T-helper 17 cell (primary cell): Measurements from ENCODE around the gene RAD51B. TPM values are rescaled to one million over a fixed set of nuclear protein-coding genes. Genes with fewer than 3 reads are reported as not detected.
A peak's percentile ranks its signal among the peaks of the same experiment; 100 is the strongest.

Source experiments
- ATAC-seq: fragments of 150-1000 bp; cut with Tn5 transposase; 2 replicates; pipeline ENCODE4 v1.10.0; 2021; ENCODE audit warnings: mild to moderate bottlenecking, moderate library complexity
- DNase-seq, 3 donors: peaks; one replicate each; pipeline versions ENCODE4 v3.0.0 to v3.0.0-alpha.2; 2020 to 2021
- H3K9me3 ChIP-seq: one replicate; pipeline ENCODE4 v1.7.0; 2013; ENCODE audit warnings: low read length, mild to moderate bottlenecking; ENCODE audit not compliant: control insufficient read depth, poor library complexity, severe bottlenecking
- H3K27ac Mint-ChIP-seq: one replicate; pipeline ENCODE4 v1.8.0; 2022; ENCODE audit warnings: mild to moderate bottlenecking, moderate library complexity, mixed read lengths
- H3K27me3 Mint-ChIP-seq: one replicate; pipeline ENCODE4 v1.8.0; 2022; ENCODE audit warnings: mixed read lengths
- H3K36me3 Mint-ChIP-seq: one replicate; pipeline ENCODE4 v1.8.0; 2022; ENCODE audit warnings: low read depth, mixed read lengths
- H3K4me1 Mint-ChIP-seq: one replicate; pipeline ENCODE4 v1.8.0; 2022; ENCODE audit warnings: mild to moderate bottlenecking, mixed read lengths
- H3K4me3 Mint-ChIP-seq: one replicate; pipeline ENCODE4 v1.8.0; 2022; ENCODE audit warnings: mild to moderate bottlenecking, moderate library complexity, mixed read lengths
- total RNA-seq, 4 donors: library from RNA in 2 of 4; stranded (reverse) in 2 of 4; gene quantifications; one replicate each; pipeline ENCODE4 v1.2.3 and lab custom pipeline; 2022 to 2026

The RAD51B gene
- total RNA-seq, 2 donors from 2014 or later, result 17.0 to 20.7 TPM

GRCh38 chr14:68527329-68527851 lies 707.8 kb downstream of the RAD51B start:
- no peaks in the 10 kb centered on the region for H3K9me3 ChIP-seq
- H3K4me3 Mint-ChIP-seq, result no peak overlapping the region
- DNase-seq (no peak), ATAC-seq (no peak)
- H3K27ac Mint-ChIP-seq, result no peak overlapping the region
- H3K27me3 Mint-ChIP-seq, result no peaks in the 10 kb centered on the region
- H3K36me3 Mint-ChIP-seq, result no peaks in the 10 kb centered on the region
- H3K4me1 Mint-ChIP-seq, result peaks cover 1% of the 10 kb centered on the region

GRCh38 chr14:68528040-68528687 lies 708.6 kb downstream of the RAD51B start:
- DNase-seq (no peak), ATAC-seq (no peak)
- Mint-ChIP-seq H3K27me3 (no peaks in the 10 kb centered on the region), H3K4me3 (no peak overlapping the region), H3K4me1 (peaks cover 1% of the 10 kb centered on the region), H3K36me3 (no peaks in the 10 kb centered on the region), H3K27ac (no peak overlapping the region)
- no peaks in the 10 kb centered on the region for H3K9me3 ChIP-seq

GRCh38 chr14:68530443-68530842 lies 710.9 kb downstream of the RAD51B start:
- H3K9me3 ChIP-seq, result no peaks in the 10 kb centered on the region
- Mint-ChIP-seq H3K4me3 (no peak overlapping the region), H3K4me1 (peaks cover 2% of the 10 kb centered on the region), H3K36me3 (peaks cover 3% of the 10 kb centered on the region), H3K27ac (no peak overlapping the region), H3K27me3 (no peaks in the 10 kb centered on the region)
- ATAC-seq, result no peak
- no peak for DNase-seq

GRCh38 chr14:68532496-68532895 lies 712.9 kb downstream of the RAD51B start:
- no peaks in the 10 kb centered on the region for H3K27me3 Mint-ChIP-seq
- no peak overlapping the region for H3K4me3 Mint-ChIP-seq
- DNase-seq, result no peak
- peaks cover 3% of the 10 kb centered on the region for H3K36me3 Mint-ChIP-seq
- H3K4me1 Mint-ChIP-seq, result peaks cover 2% of the 10 kb centered on the region
- no peak for ATAC-seq
- no peaks in the 10 kb centered on the region for H3K9me3 ChIP-seq
- H3K27ac Mint-ChIP-seq, result no peak overlapping the region

DNA sequence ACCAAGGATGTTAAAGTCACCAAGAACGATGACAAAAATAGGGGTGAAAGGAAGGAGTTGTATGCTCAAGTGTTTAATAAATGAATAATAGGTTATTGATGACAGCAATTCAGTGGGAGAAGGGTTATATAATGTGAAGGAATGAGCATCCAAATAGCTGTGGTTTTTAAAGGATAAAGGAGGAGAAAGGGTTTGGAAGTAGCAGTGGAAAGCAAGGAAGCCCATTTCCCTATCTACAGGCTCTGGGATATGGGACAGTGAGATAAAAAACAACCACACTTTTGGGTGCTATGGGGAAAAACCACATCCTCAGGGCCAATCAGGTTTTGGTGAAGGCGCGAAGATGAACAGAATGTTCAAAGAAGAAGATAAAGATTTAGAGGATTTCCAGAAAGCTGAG lies 714.7 kb downstream of the RAD51B start:
- Mint-ChIP-seq H3K4me1 (peaks cover 2% of the 10 kb centered on the region), H3K27me3 (no peaks in the 10 kb centered on the region), H3K36me3 (peaks cover 3% of the 10 kb centered on the region), H3K4me3 (no peak overlapping the region), H3K27ac (no peak overlapping the region)
- DNase-seq, result no peak
- no peak for ATAC-seq
- H3K9me3 ChIP-seq, result no peaks in the 10 kb centered on the region

GRCh38 chr14:68535404-68536017 lies 715.9 kb downstream of the RAD51B start:
- Mint-ChIP-seq H3K4me3 (no peak overlapping the region), H3K4me1 (peaks cover 2% of the 10 kb centered on the region), H3K36me3 (peaks cover 3% of the 10 kb centered on the region), H3K27me3 (no peaks in the 10 kb centered on the region), H3K27ac (peak overlapping the region; percentile 10)
- ATAC-seq, result no peak
- H3K9me3 ChIP-seq, result no peaks in the 10 kb centered on the region
- DNase-seq, result no peak

GRCh38 chr14:68536018-68536410 lies 716.4 kb downstream of the RAD51B start:
- no peaks in the 10 kb centered on the region for H3K27me3 Mint-ChIP-seq
- peaks cover 2% of the 10 kb centered on the region for H3K4me1 Mint-ChIP-seq
- H3K4me3 Mint-ChIP-seq, result no peak overlapping the region
- no peak overlapping the region for H3K27ac Mint-ChIP-seq
- no peak for DNase-seq
- peaks cover 3% of the 10 kb centered on the region for H3K36me3 Mint-ChIP-seq
- H3K9me3 ChIP-seq, result no peaks in the 10 kb centered on the region
- ATAC-seq, result no peak

DNA sequence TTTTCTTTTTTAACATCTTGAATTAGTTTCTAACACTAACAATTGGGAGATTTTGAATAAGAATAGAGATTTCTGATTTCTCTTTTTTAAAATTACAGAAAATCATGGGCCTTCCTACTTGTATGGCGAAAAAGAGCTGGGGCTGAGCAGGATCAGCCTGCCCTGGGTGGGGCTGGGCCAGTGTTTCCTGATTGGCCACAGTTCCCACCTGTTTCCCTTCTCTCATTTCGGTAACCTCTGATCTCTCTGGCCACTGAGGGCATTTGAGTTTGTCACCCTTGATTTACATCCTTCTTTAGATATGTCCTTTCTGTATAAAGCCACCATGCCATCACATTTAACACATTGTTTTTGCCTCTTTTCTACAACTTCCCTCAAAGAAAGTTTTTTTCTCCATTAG lies 719.1 kb downstream of the RAD51B start:
- H3K4me3 Mint-ChIP-seq, result no peak overlapping the region
- H3K9me3 ChIP-seq, result no peaks in the 10 kb centered on the region
- no peak for ATAC-seq
- DNase-seq, result no peak
- H3K36me3 Mint-ChIP-seq, result peaks cover 3% of the 10 kb centered on the region
- no peak overlapping the region for H3K27ac Mint-ChIP-seq
- no peaks in the 10 kb centered on the region for H3K4me1 Mint-ChIP-seq
- no peaks in the 10 kb centered on the region for H3K27me3 Mint-ChIP-seq

DNA sequence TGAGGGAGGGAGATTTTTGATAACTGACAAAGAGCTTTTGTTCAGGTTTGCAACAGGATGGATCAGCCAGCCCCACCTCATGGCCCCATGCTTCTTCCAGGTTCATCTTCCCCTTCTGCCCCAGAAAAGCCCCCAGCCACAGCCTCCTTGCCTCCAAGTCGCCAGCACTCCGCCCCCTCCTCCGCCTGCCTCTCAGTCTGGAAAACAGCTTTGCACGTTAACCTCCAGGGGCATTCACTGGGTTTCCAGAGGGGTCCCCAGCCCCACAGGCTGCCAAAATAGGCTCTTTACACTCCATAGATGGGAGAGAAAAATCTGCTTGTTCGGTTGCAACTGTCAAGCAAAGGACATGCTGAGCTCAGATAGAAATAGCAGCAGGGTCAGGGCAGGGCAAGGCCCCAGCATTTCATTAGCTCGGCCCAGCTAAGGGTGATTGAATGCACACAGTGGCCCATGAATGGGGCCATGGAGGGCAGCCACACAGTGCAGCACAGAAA lies 719.7 kb downstream of the RAD51B start:
- H3K27me3 Mint-ChIP-seq, result no peaks in the 10 kb centered on the region
- H3K36me3 Mint-ChIP-seq, result no peaks in the 10 kb centered on the region

GRCh38 chr14:68539789-68540188 lies 720.2 kb downstream of the RAD51B start:
- Mint-ChIP-seq H3K4me3 (no peak overlapping the region), H3K27me3 (no peaks in the 10 kb centered on the region), H3K36me3 (no peaks in the 10 kb centered on the region), H3K27ac (no peak overlapping the region), H3K4me1 (no peaks in the 10 kb centered on the region)
- H3K9me3 ChIP-seq, result no peaks in the 10 kb centered on the region
- no peak for ATAC-seq
- DNase-seq, result no peak

More for the DNA sequence above, 719.7 kb downstream of the RAD51B start:
- H3K9me3 ChIP-seq, result no peaks in the 10 kb centered on the region
- no peak overlapping the region for H3K4me3 Mint-ChIP-seq
- ATAC-seq (no peak), DNase-seq (no peak)
- no peak overlapping the region for H3K27ac Mint-ChIP-seq
- no peaks in the 10 kb centered on the region for H3K4me1 Mint-ChIP-seq

DNA sequence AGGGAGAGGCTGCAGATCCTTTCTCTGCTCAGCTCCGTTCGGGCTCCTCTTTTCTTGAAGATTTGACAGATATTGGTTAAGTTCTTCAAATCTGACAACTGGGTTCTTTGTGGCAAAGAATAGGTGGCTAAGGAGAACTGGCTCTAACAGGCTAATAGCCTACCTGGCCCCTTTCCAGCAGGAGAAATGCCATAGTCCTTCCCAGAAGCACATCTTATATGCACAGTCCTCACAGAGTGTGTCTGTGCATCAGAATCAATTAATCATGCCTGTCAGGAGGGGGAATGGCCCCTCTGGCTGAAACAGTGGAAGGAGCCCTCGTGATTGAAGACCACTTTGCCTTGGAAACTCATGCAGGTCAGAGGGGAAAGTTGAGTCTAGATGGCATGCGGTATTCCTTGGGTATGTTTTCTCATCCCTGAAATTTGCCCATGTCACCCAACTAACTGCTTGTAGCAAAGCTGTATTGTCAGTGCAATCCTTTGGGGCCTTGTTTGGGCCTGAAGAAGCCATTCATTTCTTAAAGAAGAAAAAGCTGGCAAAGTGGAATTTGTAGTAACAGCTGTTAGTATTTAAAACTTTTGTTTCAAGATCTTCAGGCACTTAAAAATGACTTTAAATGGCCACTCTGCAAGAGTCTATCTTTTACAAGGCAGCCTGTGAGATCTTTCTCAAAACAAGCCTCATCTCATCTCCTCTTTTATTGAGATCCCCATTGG lies 721.8 kb downstream of the RAD51B start:
- Mint-ChIP-seq H3K4me3 (no peak overlapping the region), H3K27me3 (no peaks in the 10 kb centered on the region), H3K36me3 (no peaks in the 10 kb centered on the region), H3K27ac (no peak overlapping the region), H3K4me1 (peaks cover 3% of the 10 kb centered on the region)
- DNase-seq (no peak), ATAC-seq (no peak)
- no peaks in the 10 kb centered on the region for H3K9me3 ChIP-seq

DNA sequence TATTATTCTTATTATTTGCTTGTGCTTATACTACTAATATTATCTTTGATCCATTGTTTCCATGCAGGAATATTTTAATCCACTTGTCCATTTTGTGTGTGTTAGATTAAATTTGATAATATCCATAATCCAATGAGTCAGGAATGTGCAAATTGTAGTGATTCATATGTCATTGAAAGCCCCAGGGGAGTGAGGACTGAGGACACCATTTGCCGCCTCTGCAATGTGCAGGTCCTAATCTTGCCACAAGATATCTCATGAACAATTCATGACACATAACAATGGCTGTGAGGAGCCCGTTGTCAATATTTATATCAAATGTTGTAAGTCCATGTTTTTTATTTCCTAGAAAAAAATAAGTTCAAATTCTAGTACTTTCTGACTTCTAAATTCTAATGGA lies 722.8 kb downstream of the RAD51B start:
- no peaks in the 10 kb centered on the region for H3K27me3 Mint-ChIP-seq
- H3K4me1 Mint-ChIP-seq, result peaks cover 3% of the 10 kb centered on the region
- H3K4me3 Mint-ChIP-seq, result no peak overlapping the region
- H3K36me3 Mint-ChIP-seq, result no peaks in the 10 kb centered on the region
- no peak overlapping the region for H3K27ac Mint-ChIP-seq
- ATAC-seq (no peak), DNase-seq (no peak)
- no peaks in the 10 kb centered on the region for H3K9me3 ChIP-seq

DNA sequence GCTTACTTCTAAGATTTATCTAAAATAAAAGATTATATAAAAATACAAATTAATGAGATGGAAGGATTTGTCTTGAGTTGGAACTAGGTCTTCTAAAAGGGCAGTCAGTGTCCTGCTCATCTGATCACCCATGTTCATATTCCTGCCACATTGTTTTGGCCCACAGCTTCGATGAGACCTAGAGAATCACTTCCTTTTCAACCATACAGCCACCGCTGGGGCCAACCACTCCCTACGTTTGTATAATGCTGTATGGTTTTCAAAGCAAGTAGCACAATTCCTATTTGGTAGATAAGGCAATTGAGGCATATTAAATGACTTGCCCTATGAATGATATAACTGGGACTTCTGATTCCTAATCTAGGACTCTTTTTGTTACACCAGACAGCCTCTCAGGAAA lies 723.9 kb downstream of the RAD51B start:
- no peaks in the 10 kb centered on the region for H3K36me3 Mint-ChIP-seq
- no peaks in the 10 kb centered on the region for H3K9me3 ChIP-seq
- ATAC-seq, result no peak
- DNase-seq, result no peak
- no peak overlapping the region for H3K27ac Mint-ChIP-seq
- peaks cover 3% of the 10 kb centered on the region for H3K4me1 Mint-ChIP-seq
- H3K27me3 Mint-ChIP-seq, result no peaks in the 10 kb centered on the region
- H3K4me3 Mint-ChIP-seq, result no peak overlapping the region
